ENCODE data around the gene PDE8A. TPM values are rescaled to one million over a fixed set of nuclear protein-coding genes. Genes with fewer than 3 reads are reported as not detected.

PDE8A gene
- total and polyA plus RNA-seq, 10 of the 15 experiments (the other 5 are each of a cell fraction or from before 2014, with no cell fraction given) = 6.7 to 69.2 (median 27.2) TPM

- no peak for TF ChIP-seq ATF2 (IDR thresholded peaks at IDR 0.05; ENCODE audit: low read length)
- TF ChIP-seq DPF2 (IDR thresholded peaks at IDR 0.05) = no peak
- no peak for TF ChIP-seq PML (IDR thresholded peaks at IDR 0.05; ENCODE audit: low read length)
- TF ChIP-seq POLR2AphosphoS5 (IDR thresholded peaks at IDR 0.05; ENCODE audit: low read length) = 0 out of 2 replicates have a peak, but pooled peaks have one; percentile 37
- TF ChIP-seq SREBF2 (IDR thresholded peaks at IDR 0.05; ENCODE audit: low read length) = no peak
- no peak for TF ChIP-seq EZH2 (IDR thresholded peaks at IDR 0.05; ENCODE audit: borderline replicate concordance, control insufficient read depth, low read depth, low read length)
- TF ChIP-seq CBX5 (IDR thresholded peaks at IDR 0.05; ENCODE audit: low read depth) = peak; percentile 39; the same call in 1 of the 2 replicates
- TF ChIP-seq ZBTB33 (IDR thresholded peaks at IDR 0.05) = no peak
- no peak for TF ChIP-seq NR2C1 (IDR thresholded peaks at IDR 0.05)
- TF ChIP-seq TAF1 (IDR thresholded peaks at IDR 0.05; ENCODE audit: borderline replicate concordance, low read depth, low read length) = peak; percentile 45; the same call in 1 of the 2 replicates
- TF ChIP-seq BACH1 (IDR thresholded peaks at IDR 0.05; ENCODE audit: borderline replicate concordance) = no peak
- TF ChIP-seq, protein P1, sequence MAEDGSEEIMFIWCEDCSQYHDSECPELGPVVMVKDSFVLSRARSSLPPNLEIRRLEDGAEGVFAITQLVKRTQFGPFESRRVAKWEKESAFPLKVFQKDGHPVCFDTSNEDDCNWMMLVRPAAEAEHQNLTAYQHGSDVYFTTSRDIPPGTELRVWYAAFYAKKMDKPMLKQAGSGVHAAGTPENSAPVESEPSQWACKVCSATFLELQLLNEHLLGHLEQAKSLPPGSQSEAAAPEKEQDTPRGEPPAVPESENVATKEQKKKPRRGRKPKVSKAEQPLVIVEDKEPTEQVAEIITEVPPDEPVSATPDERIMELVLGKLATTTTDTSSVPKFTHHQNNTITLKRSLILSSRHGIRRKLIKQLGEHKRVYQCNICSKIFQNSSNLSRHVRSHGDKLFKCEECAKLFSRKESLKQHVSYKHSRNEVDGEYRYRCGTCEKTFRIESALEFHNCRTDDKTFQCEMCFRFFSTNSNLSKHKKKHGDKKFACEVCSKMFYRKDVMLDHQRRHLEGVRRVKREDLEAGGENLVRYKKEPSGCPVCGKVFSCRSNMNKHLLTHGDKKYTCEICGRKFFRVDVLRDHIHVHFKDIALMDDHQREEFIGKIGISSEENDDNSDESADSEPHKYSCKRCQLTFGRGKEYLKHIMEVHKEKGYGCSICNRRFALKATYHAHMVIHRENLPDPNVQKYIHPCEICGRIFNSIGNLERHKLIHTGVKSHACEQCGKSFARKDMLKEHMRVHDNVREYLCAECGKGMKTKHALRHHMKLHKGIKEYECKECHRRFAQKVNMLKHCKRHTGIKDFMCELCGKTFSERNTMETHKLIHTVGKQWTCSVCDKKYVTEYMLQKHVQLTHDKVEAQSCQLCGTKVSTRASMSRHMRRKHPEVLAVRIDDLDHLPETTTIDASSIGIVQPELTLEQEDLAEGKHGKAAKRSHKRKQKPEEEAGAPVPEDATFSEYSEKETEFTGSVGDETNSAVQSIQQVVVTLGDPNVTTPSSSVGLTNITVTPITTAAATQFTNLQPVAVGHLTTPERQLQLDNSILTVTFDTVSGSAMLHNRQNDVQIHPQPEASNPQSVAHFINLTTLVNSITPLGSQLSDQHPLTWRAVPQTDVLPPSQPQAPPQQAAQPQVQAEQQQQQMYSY (CRISPR knock-in tag; IDR thresholded peaks at IDR 0.05) = no peak
- no peak for TF ChIP-seq ZSCAN29 (IDR thresholded peaks at IDR 0.05)
- TF ChIP-seq CBX3 (IDR thresholded peaks at IDR 0.05; ENCODE audit: borderline replicate concordance, low read depth) = no peak
- no peak for TF ChIP-seq KLF5 (IDR thresholded peaks at IDR 0.05; ENCODE audit: partially characterized antibody)
- no peak for TF ChIP-seq YY1 (IDR thresholded peaks at IDR 0.05; ENCODE audit: low read depth, low read length)
- TF ChIP-seq NFYB (IDR thresholded peaks at IDR 0.05; ENCODE audit: insufficient read depth, low read depth, low read length) = no peak
- TF ChIP-seq SUZ12 (IDR thresholded peaks at IDR 0.05; ENCODE audit: unreplicated experiment) = no peak
- no peak for TF ChIP-seq MEF2B (IDR thresholded peaks at IDR 0.05; ENCODE audit: partially characterized antibody, poor library complexity, severe bottlenecking)
- TF ChIP-seq SRF (IDR thresholded peaks at IDR 0.05; ENCODE audit: low read depth in 2 of 2, low read length in 2 of 2) = peak in 1 of 2 experiments; percentile 45; a peak in 1 of 4 replicates
- TF ChIP-seq RAD51 (IDR thresholded peaks at IDR 0.05) = no peak
- TF ChIP-seq E2F8 (IDR thresholded peaks at IDR 0.05; ENCODE audit: low read depth, partially characterized antibody) = no peak
These were observed 755 bp downstream of the PDE8A start (continued) for GRCh38 chr15:84982301-84982920.
